8988T (cell line): ENCODE results near the gene KIF21B.

Source experiments
- DNase-seq: peaks from one replicate; pipeline ENCODE4 v3.0.0; 2011

The KIF21B gene

GRCh38 chr1:201019321-201019977 lies 4.1 kb downstream of the KIF21B start:
- DNase-seq: no peak

DNA sequence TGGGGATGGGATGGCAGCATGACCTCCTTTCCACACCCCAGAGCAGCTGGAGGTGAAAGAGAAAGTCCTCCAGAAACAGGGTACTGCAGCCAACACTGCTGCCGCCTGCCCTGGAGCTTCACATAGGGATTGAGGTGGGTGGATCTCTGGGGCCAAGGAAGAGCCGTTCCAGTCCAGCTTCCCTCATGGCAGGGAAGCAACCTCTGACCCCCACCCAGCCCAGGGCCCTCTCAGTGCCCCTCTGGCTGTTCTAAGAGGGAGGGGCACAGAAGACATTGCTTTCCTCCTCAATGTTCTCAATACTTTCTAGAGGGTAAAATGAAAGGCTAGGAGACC lies 5.7 kb downstream of the KIF21B start:
- DNase-seq: no peak

GRCh38 chr1:201016943-201017827 lies 6.3 kb downstream of the KIF21B start:
- no peak for DNase-seq

DNA sequence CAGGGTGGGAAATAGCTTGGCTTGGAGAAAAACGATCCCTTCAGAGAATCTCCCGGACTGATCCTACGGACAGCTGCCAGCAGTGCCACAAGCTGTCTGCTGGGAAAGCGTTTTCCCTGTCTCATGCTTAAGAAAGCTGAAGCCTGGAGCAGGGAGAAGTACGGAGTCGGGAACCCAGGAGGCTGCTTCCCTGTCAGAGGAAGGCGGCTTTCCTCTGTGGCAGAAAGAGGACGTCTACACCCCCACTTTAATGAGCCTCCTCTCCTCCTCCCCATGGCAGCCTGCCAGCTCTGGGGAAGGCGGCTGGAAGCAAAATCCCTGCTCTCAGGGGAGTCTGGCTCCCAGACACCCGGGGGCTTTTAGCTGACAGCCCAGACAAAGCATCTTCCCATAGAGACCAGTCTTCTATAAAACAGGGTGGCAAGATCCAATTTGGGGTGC lies 7.3 kb downstream of the KIF21B start:
- no peak for DNase-seq

- DNase-seq: no peak
These were observed 7.9 kb downstream of the KIF21B start for GRCh38 chr1:201015551-201016091.

GRCh38 chr1:201014816-201015200 lies 8.7 kb downstream of the KIF21B start:
- DNase-seq: no peak

DNA sequence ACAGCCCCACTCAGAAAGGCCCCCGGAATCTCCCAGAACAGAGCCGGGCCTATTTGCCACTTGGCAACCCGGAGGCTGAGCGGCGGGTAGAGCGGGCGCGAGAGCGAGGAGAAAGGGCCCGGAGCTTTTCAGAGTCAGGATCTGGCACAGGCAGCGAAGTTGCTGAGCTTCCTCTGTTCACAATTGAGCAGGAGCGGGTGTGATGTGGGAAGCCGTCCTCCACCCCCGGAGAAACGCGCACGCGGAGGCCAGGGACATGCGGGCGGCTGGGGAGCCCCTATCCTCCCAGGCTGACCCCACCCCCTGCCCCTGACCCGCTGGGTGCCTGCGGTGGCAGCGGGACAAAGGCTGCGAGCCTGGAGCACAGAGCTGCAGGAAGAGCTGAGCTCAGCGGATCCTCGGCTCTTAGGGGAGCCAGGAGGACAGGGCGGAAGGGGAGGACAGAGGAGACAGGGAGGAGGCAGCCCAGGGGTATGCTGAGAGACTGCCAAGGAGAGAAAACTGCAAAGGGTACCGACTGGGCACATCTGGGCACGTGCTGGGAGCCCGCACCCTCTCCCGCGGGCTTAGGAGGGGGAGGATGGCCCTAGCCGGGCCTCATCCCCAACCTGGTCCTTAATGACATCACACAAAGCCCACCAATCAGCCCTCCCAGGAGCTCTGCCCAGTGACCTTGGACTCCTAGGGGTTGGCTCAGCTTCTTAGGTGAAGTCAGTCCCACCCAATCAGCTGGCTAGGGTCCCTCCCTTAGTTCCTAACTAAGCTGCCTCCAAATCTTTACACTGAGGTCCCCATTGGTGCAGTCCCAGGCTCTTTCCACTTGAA lies 9.3 kb downstream of the KIF21B start:
- DNase-seq: no peak

GRCh38 chr1:201013031-201013485 lies 10.5 kb downstream of the KIF21B start:
- no peak for DNase-seq

DNA sequence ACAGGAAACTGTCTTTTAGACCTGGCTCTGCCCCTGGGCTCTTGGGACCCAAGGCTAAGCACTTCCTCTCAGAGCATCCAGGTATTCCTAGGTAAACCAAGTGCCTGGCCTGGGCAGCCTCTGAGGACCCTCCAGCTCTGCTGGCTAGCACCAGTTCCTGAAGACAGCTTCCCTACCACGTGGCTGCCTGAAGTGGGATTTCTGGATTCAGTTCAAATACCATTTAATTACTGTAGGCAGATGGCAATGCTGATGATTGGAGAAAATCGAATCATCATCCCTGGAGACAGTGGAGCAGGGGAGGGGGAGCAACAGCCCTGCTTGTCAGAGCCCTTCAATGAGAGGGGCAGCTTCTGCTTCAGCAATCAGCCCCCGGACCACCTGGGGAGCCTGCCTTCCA lies 11.9 kb downstream of the KIF21B start:
- no peak for DNase-seq

- no peak for DNase-seq
These were observed 13.4 kb downstream of the KIF21B start for GRCh38 chr1:201009962-201010645.

DNA sequence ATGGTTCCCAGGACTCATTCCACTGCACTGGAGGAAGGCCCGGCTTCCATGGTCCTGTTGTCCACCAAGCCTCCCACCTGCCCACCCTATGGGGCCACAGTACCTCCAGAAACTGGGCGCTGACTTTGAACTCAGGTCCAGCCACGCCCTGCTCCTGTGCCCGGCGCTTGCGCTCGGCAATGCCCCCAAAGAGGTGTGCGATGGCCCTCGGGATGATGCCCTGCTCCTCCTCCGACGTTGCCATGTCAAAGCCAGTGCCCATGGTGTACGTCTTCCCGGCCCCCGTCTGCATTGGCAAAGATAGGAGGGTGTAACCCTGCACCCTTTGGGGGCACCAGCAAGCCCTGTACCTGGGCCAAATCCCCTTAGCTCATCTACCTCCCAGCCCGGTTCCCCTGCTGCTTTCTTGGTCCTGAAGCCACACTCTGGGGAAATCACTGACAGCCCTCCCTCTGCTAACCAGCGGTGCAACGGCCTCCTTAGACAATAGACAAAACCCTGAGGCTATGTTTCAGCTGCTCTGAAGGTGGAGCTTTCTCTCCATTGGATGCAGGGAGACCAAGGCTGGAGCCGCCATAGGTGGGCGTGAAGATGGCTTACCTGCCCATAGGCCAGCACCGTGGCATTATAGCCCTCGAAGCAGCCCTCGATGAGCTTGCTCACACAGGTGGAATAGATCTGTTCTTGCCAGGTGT lies 14.7 kb downstream of the KIF21B start:
- no peak for DNase-seq

DNA sequence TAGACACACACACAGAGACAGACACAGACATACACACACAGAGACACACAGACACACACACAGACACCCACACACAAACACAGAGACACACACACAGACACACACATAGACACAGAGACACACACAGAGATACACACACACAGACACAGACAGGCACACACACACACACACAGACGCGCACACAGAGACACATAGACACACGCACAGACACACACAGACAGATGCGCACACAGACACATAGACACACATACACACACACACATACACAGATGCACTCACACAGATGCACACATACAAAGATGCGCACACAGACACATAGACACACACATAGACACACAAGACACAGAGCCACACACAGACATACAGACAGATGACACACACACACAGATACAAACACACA lies 16.0 kb downstream of the KIF21B start:
- DNase-seq: no peak

DNA sequence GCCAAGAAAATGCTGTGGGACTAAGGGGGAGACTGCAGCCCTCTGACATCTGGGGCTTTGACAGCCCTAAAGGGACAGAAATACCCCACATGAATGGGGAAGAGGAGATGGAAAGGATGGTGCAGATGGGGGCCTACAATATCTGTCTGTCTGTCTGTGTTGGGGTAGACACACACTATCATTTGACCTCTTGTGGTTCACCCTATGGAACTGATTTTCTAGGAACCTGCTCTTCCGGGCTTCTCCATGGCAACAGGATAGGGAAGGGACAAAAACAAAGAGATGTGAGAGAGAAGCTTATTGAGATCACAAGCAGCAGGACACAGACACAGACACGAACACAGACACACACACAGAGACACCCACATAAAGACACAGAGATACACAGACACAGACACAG lies 17.1 kb downstream of the KIF21B start:
- no peak for DNase-seq

DNA sequence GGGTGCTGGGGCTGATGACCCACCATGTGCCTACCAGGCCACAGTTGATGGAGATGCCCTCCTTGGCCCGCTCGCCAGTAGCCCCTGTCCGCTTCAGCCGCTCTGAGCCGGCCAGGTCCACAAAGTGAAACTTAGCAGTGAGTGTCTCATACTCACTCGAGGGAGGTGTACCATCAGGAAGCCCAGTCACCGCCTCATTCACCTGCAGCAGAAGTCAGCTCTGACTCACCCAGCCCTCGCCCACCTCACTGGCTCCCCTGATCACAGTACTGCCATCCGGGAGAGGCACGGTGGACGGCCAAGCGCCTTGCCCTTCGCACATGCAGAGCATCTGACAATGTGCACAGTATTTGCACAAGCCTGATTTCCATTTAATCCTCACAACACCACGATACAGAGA lies 18.8 kb downstream of the KIF21B start:
- no peak for DNase-seq

DNA sequence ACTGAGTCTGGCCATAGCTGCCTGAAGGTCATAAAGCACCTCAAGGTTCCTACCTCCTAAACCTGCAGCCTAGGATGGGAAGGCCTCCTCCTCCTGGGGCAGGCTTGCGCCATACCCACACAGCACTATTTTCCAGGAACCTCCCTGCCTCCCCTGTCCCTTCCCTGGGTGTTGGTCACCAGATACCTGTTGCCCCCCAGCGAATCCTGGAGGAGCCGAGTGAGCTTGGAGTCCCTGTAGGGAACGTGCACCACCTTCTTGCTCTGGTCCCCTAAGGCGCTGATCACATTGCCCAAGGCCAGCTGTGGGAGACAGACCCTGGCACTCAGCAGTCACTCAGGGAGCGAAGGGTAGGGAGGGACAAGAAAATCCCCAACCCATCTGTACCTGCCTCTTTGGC lies 19.4 kb downstream of the KIF21B start:
- DNase-seq: no peak

DNA sequence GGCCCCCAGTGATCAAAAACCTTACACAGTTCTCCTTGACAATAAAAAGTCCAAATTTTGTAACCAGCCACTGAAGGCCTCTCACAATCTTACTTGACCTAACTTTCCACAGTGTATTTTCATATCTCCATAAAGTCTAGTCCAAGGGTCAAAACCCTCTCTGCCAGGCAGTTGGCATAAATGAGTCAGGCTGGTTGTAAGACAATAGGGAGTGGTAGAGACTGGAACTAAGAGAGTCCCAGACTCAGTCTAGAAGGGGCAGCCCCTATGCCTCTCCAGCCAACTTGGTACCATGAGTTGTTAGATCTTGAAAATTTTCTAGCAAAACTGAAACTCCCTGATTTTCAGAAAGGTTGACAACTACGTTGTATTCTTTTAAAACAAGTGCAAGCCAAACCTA lies 21.0 kb downstream of the KIF21B start:
- no peak for DNase-seq

DNA sequence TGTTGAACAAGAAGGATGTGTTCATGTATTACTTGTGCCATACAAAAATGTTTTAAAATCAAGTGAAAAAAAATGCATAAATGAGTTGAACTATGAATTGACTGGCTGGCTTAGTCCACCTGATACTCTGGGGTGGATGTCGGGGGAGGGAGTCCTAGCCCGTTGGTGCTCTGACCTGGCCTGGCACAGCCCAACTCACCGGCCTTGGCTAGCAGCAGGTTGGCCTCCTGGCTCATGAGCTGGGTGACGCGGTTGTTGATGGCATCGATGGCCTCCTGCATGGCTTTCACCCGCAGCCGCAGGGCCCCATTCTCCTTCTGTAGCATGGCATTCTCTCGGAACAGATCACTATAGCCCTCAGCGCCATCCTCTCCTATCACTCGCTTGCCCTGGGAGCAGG lies 21.6 kb downstream of the KIF21B start:
- no peak for DNase-seq

- no peak for DNase-seq
These were observed 23.1 kb downstream of the KIF21B start for GRCh38 chr1:201000391-201000790.

- DNase-seq: no peak
These were observed 23.8 kb downstream of the KIF21B start for GRCh38 chr1:200999667-201000066.

GRCh38 chr1:200998323-200998722 lies 25.2 kb downstream of the KIF21B start:
- DNase-seq: no peak

DNA sequence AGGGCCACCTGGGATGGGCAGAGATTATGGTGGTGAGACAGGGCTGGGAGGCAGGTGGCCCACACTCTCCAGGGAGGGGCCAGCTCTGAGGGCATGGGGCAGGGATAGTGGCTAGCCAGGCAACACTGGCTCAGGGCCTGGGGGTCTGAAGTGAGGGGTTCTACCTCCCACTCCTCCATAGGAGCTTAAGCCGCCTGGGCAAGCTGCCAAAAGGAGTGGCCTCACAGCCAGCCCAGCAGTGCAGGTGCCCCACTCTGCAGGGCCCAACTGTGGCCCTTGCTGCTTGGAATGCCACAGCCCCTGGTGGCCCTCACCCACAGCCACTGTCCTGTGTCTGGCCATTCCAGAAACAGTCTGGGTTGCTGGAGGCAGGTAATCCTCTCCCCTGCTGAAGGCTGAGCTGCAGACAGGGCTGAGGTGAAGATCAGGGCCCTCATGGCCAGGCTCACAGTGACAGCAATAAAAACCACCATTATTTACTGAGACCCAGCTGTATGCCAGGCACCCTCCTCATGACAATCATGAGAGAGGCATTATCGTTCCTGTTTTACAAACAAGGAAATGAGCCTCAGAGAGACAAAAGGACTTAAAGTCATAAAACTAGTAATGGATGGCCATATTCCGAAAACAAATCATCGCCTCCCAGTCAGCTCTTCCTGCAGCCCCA lies 31.0 kb downstream of the KIF21B start:
- no peak for DNase-seq
